GM10266 (cell line): Measurements from ENCODE around the gene STIM2.

Experiments used
- DNase-seq: peaks from one replicate; pipeline ENCODE4 v3.0.0; 2012; ENCODE audit errors: extremely low spot score
- TF ChIP-seq, protein P1 (sequence below): IDR thresholded peaks from 2 replicates; pipeline ENCODE4 v1.5.1; 2012; ENCODE audit warnings: mild to moderate bottlenecking, low read depth; ENCODE audit not compliant: control insufficient read depth, insufficient read depth; ENCODE audit errors: missing control alignments

STIM2 gene

DNA sequence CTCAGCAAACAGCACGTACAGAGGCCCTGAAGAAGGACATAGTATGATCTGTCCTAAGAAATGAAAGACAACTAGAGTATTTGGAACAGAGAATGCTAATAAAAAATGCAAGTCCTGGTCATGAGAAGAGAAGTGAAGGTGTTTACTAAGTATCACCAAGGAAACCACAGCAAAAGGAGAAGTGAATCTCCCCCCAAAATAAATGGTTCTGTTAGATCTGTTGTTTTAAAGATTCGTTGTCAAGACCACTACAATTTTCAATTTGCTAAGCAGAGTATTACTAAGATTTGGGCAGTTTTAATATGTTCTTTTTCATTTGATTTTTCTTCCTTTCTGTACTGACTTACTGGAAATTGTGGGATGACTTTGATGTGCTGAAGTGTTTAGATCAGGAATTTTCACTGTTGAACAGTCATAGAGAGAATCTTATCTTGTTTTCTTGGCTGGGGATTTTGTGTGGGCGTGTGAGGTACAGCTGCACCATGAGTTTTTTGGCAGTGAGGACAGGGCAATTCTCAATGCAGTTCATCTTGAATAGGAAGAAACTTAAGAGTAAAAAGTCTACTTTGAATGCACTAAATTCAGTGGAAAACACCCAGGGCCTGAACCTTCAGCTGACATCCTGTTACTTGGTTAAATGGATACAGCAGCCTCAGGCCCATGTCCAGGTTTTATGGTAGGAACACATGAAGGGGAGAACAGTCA lies 132.2 kb downstream of the STIM2 start:
- DNase-seq: peak; percentile 57
- TF ChIP-seq, protein P1, sequence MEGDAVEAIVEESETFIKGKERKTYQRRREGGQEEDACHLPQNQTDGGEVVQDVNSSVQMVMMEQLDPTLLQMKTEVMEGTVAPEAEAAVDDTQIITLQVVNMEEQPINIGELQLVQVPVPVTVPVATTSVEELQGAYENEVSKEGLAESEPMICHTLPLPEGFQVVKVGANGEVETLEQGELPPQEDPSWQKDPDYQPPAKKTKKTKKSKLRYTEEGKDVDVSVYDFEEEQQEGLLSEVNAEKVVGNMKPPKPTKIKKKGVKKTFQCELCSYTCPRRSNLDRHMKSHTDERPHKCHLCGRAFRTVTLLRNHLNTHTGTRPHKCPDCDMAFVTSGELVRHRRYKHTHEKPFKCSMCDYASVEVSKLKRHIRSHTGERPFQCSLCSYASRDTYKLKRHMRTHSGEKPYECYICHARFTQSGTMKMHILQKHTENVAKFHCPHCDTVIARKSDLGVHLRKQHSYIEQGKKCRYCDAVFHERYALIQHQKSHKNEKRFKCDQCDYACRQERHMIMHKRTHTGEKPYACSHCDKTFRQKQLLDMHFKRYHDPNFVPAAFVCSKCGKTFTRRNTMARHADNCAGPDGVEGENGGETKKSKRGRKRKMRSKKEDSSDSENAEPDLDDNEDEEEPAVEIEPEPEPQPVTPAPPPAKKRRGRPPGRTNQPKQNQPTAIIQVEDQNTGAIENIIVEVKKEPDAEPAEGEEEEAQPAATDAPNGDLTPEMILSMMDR: no peak

DNA sequence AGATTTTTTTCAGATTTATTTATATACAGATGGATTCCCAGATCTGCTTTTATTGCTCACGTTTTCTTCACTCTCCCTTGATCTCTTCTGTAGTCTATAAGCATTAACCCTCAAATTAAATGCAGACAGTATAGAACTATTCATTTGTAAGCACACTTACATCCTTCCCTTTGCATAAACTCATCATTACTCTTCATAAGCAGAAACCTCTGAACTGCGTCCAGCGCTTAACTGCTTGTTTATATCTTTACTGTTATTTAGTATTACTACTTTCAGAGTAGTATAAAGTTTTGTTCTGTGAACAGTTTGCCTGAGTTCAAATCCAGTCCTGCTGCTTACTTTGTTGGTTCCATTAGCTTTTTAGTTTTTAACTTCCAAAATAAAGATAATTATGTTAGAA lies 132.9 kb downstream of the STIM2 start:
- no peak for DNase-seq
- TF ChIP-seq, protein P1: no peak

DNA sequence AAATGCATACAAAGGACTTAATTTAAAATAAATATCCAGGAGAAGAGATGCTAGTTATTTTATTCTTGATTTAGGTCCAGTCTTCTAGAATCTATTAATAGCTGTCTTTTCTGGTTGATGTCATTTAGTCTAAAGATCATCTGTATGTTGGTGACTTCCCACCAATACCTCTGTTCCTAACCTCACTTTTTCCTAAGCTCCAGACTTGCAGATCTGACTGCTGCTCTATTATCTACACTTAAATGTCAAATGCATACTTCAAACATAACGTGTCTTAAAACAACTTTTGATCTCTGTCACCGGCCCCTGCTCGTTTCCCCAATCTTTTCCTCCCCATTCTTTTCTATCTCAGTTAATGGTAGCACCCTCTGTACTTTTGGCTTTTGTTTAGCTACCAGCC lies 133.3 kb downstream of the STIM2 start:
- TF ChIP-seq, protein P1: no peak
- DNase-seq: no peak

DNA sequence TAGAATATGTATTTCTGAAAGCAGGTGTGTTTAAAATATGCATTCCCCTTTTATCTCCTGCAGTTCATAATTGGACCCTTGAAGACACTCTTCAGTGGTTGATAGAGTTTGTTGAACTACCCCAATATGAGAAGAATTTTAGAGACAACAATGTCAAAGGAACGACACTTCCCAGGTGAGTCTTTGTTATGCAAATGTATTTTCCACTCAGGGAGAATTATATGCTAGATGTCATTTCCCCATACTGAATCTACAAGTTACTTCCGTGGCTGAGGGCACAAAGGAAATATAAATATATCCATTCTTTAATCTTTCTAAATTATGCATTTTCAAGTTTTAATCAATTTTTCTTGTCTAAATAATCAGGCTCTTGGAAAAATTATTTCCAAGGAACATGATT lies 134.7 kb downstream of the STIM2 start:
- DNase-seq: no peak
- TF ChIP-seq, protein P1: no peak

DNA sequence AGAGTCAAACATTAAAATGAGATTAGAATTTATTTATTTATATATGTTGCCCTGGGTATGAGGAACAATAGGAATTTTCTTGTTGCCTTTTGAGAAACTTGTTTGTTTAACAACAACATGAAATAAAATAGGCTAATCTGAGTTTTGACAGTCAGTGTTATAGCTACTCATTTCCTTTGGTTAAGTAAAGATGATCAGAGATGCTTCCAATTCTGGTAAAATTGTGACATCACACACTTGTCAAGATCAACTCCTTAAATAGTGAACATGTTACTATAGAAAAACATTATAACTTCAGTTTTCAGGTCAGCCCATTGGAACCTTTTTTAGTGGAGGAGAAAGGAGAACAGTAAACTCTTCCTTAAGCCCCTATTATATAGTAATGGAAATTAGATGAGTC lies 136.1 kb downstream of the STIM2 start:
- TF ChIP-seq, protein P1: no peak
- no peak for DNase-seq

DNA sequence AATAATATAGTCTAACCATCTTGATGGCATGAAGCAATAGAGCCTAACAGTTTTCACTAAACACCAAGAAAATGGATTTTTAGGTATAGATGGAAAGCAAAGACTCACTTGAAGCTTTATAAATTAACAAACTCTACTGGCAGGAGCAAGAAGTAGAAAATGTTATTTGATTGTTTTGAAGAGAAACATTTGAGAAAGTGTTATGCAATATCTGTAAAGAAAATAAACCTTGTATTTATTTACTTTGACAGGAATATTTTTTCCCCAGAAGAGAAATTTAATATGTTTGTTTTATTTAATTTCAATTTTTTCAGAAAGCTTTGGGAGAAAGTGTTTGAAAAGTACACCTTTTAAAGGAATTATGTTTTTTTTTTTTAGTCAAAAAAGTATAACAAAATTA lies 139.0 kb downstream of the STIM2 start:
- no peak for DNase-seq
- TF ChIP-seq, protein P1: no peak

DNA sequence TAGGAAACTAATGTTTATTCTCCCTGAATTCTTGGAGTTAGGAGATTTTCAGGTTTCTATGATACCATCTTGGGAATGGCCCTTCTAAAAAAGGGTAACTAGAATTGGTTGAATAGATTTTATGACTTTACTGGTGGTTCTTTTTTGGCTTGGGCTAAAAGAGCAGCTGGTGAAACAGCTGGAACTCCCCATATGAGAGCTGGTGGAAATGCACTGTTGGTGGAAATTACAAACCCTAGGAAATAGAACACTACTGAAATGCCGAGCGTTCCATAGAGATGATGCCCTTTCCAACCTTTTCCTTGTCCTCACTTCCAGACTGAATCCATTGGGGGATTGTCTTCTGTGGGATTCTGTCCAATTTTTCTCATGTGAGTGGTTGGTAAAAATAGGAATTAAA lies 139.5 kb downstream of the STIM2 start:
- TF ChIP-seq, protein P1: no peak
- DNase-seq: no peak
